GM21390 (cell line): ENCODE measurements around the gene RAB40C.
A peak's percentile ranks its signal among the peaks of the same experiment; 100 is the strongest.

ENCODE experiments used
- ATAC-seq: cut with Tn5 transposase; IDR thresholded peaks from one replicate; pipeline ENCODE4 v1.9.1; 2021; ENCODE audit not compliant: unreplicated experiment

The RAB40C gene

GRCh38 chr16:644556-644955 lies 54.7 kb downstream of the RAB40C start:
- ATAC-seq = no peak

DNA sequence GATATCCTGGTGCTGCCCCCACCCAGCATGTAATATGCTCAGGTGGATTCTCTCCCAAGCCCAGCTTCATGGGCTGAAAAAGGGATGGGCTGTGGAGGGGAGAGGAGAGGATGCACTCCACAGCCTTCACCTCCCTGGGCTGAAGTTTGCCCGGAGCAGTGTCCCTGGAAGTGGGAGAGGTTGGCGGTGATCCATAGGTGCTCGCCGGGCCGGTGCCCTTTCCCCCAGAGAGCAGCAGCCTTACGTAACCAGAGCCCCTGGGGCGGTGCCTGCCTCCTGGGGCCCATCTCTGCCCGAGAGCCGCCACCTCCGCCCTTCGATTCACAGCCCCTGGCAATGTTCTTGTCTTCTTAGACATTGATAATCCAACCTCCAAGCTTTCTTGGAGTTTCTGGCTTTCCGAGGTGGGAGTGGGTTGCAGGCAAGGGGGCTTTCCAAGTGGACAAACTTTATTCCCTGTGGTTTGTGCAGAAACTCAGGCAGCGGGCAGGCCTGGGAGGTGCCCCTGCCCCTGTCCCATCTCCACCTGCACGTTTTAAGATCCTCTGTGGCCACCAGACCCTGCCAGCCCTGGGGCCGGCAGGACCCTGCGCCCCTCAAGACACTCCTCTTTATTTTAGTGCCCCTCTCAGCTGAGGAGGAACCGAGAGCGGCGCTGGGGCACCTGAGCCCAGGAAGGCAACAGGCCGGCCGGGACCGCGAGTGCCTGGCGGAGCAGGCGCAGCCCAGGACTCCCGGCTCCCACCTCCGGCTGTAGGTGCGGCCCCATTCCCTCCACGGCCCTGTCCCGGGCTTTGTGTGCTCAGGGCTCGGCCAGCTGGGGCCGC lies 56.2 kb downstream of the RAB40C start:
- ATAC-seq = no peak

DNA sequence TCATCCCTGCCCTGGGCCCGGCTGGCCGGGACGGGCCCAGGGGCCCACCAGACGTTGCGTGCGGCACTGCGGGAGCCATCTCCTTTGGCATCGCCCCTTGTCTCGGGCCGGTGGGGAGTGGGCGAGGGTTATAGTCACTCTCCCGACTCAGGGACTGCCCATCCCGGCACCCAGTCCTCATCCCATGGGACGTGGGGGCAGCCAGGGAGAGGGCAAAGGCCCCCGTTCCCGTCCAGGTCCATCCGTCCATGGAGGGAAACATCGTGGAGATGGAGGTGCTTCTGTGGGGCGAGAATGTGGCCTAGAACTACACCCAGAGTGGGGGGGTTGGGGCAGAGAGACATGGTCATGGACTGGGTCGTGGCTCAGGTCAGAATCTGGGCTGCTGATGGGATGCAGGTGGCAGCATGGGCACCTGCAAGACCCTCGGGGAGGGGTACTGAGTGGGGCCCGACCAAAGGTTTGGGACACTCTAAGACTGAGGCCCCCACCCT lies 56.9 kb downstream of the RAB40C start:
- ATAC-seq = no peak

GRCh38 chr16:647173-647902 lies 57.5 kb downstream of the RAB40C start:
- ATAC-seq = no peak

DNA sequence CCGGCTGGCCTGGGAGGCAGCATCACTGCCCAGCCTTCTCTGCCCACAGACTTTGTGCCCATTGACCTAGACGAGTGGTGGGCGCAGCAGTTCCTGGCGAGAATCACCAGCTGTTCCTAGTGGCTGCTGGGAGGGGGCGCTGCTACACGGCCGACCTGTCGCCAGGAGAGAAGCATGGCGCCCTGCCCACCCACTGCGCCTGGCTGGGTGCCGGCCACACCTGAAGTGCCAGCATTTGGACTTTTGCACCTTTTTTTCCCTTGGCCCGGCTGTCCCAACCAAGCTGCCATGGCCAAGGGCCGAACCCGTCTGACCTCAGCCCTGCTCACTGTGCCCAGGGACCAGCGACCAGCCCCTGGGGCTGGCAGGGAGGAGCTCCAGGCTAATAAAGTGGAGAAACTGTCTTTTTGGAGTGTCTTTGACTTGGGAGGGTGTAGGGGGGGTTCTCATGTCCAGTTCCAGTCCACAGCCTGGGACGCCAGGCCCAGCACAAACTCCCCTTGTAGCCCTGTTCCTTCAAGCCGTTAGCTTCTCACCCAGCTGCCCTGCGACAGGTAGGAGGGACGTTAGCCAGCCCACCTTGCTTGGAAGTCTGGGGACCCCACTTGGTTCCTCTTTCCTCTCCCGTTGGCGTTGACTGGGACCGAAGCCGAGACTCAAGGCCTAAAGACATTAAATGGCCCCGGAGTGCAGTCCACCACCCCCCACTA lies 58.4 kb downstream of the RAB40C start:
- no peak for ATAC-seq

GRCh38 chr16:648781-649589 lies 59.1 kb downstream of the RAB40C start, which contains the start of gene WDR90:
TSS of gene WDR90 (plus strand) at chr16:649365. CDS start at chr16:649417, 52 bp downstream.
- ATAC-seq = peak; percentile 70

DNA sequence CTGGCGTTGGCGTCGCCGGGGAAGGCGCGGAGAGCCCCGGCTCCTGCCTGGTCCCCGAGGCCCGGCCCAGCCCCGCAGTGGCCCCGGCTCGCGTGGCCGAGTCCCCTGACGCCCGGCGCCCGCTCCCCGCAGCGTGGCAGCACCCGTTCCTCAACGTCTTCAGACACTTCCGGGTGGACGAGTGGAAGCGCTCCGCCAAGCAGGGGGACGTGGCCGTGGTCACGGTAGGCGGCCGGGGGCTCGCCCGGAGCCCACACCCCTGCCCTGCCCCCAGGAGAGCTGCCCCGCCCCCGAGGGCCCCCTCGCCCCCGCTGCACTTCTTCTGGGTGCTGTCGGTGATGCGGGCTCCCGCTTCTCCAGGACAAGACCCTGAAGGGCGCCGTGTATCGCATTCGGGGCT lies 59.8 kb downstream of the RAB40C start:
- ATAC-seq = peak; percentile 14

- ATAC-seq = no peak
Observed at GRCh38 chr16:651844-652243, 62.0 kb downstream of the RAB40C start.

DNA sequence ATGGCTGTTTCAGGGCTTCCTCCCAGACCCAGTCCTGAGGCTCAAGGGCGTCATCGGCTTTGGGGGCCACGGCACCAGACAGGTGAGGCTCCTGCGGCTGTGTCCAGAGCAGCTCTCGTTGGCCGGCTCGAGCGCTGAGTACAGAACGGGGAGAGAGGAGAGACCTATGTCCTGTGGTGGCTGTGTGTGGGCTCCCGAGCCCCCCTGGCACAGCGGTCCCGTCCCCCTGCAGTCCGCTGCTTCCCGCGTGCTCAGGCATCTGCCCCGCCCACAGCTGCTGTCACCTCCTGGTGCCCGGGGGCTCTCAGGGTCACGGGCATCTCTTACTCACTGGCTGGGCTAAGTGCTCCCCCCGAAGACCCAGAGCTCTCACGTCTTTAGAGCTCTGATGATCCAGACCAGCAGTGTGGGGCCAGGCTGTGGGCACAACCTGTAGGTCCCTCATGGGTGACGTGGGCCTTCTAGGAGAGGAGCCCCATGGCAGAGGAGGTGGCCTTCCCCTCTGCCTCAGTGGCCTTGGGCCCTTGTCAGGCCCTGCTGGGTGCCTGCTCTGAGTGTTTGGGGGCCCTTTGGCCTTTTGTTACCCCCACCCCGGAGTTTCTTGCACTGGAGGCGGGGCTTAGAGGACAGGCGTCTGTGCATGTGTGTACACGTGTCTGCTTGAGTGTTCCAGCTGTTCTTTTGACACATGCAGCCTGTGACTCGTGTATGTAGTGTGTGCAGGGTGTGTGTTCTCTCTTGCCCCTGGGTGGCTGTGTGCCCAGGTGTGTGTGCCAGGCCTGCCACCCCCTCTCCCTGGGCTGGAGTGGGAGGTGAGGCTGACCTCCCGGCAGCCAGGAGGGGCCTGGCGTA lies 62.8 kb downstream of the RAB40C start:
- ATAC-seq = no peak

DNA sequence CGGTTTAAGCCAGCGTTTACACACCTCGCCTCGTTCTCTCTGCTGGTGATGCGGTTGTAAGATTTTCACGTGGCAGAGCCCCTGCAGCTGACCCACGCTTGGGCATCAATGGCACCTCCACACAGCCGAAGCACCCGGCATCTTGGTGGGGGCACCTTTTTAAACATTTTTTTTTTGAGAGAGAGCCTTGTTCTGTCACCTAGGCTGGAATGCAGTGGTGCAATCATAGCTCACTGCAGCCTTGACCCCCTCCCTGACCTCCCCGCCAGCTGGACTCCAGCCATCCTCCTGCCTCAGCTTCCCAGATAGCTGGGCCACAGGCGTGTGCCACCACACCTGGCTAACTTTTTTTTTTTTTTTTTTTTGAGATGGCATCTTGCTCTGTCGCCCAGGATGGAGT lies 64.2 kb downstream of the RAB40C start:
- no peak for ATAC-seq

DNA sequence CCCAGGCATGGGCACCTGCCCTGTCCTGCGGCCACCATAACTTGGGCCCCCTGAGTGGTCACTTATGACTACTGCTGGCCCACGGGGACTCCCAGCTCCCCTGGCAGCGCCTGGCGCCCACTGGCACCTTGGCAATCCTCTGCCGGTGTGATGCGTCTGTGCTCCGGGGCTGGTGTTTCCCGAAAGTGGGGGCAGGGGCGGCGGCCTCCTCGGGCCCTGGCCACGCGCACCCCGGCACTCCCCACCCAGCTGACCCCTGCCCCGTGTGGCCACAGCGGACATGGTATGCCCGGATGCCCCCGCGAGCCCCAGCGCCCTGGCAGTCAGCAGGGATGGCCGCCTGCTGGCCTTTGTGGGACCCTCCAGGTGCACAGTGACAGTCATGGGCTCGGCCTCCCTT lies 67.6 kb downstream of the RAB40C start:
- no peak for ATAC-seq

DNA sequence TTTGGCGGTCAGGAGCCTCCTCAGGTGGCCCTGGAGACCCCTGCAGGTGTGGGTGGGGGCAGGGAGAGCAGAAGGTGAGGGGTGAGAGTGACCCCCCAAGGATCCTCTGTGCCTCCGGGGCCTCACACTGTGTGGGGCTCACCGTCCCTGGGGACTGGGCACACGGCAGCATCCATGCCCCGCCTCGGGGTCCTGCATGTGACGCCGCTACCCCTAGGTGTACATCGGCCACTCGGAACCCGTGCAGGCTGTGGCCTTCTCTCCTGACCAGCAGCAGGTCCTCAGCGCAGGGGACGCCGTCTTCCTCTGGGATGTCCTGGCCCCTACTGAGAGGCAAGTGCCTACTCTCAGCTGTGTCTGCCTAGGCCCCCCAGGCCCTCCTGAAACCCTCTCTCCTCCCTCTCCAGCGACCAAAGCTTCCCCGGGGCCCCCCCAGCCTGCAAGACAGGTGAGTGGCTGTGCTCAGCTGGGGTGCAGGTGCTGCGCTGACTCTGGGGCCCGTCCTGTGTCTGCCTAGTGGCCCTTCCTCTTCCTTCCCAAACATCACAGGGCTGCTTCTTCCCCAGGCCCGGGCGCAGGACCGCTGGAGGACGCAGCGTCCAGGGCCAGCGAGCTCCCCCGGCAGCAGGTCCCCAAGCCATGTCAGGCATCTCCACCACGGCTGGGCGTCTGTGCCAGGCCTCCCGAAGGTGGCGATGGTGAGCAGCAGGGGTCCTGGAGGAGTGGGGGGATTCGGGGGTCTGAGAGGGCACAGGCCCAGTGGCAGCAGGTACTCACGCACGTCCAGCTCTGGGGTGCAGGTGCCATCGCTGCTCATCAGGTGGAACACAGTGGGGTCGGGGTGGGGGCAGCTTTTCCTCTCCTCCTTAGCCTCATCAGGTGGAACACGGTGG lies 69.1 kb downstream of the RAB40C start:
- ATAC-seq = no peak

GRCh38 chr16:659618-660017 lies 69.8 kb downstream of the RAB40C start:
- no peak for ATAC-seq

GRCh38 chr16:660132-660458 lies 70.2 kb downstream of the RAB40C start:
- no peak for ATAC-seq

DNA sequence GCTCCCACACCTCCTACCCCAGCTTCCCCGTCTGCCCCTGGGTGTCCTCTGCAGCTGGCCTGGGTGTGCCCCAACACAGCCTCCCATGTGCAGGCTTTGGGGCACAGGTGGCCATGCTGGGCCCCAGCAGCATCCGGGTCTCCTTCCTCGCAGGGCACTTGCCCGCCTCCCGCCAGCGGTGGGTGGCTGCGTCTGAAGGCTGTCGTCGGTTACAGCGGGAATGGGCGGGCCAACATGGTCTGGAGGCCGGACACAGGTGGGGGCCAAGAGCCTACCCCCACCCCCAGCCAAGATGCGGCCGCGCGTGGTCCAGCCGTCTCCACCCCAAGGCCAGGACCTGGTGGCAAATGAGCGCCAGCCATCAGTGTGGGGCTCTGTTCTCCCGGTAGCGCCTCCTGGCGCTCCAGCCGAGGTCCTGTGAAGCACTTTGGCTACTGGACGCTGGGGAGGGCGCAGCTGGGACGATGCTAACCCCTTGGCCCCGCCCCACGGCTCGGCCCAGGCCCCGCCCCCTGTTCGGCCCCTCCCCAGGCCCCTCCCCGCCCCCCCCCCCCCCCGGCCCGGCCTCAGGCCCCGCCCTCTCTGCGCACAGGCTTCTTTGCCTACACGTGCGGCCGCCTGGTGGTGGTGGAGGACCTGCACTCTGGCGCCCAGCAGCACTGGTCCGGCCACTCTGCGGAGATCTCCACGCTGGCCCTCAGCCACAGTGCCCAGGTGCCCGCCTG lies 70.8 kb downstream of the RAB40C start:
- ATAC-seq = peak; percentile 46

- ATAC-seq = no peak
Observed at GRCh38 chr16:661184-661821, 71.4 kb downstream of the RAB40C start.

- ATAC-seq = no peak
Observed at GRCh38 chr16:662095-662494, 72.2 kb downstream of the RAB40C start.

DNA sequence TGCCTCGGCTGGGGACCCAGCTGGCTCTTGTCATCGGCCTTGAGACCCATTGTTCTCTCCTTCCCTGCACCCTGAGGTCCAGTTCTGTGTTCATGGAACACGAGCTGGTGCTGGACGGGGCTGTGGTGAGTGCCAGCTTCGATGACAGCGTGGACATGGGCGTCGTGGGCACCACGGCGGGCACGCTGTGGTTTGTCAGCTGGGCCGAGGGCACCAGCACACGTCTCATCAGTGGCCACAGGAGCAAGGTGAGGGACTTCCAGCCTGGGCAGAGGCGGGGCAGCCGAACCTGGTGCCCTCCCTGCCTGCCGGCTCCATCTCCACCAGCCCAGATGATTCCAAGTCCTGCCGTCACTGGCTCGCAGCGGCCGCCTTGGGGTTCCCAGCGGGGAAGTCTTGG lies 72.7 kb downstream of the RAB40C start:
- ATAC-seq = no peak
